HG03135 (cell line): ENCODE results near the gene AMZ1.

Experiments used
- ATAC-seq: cut with Tn5 transposase; IDR thresholded peaks from one replicate; pipeline ENCODE4 v1.9.1; 2021; ENCODE audit warnings: mild to moderate bottlenecking, moderate library complexity; ENCODE audit not compliant: unreplicated experiment

AMZ1 gene

GRCh38 chr7:2650451-2650850 is 37.6 kb upstream of the AMZ1 start:
- no peak for ATAC-seq

- no peak for ATAC-seq
Measured at GRCh38 chr7:2651336-2651735, 36.7 kb upstream of the AMZ1 start.

GRCh38 chr7:2651847-2652735 is 35.9 kb upstream of the AMZ1 start:
- ATAC-seq = no peak

- no peak for ATAC-seq
Measured at GRCh38 chr7:2652736-2653060, 35.3 kb upstream of the AMZ1 start.

GRCh38 chr7:2654059-2654458 is 33.9 kb upstream of the AMZ1 start:
- no peak for ATAC-seq

- no peak for ATAC-seq
Measured at GRCh38 chr7:2655870-2656614, 32.0 kb upstream of the AMZ1 start.

- ATAC-seq = no peak
Measured at GRCh38 chr7:2657208-2657607, 30.8 kb upstream of the AMZ1 start.

- ATAC-seq = no peak
Measured at GRCh38 chr7:2657920-2658671, 29.9 kb upstream of the AMZ1 start.

GRCh38 chr7:2658941-2659340 is 29.1 kb upstream of the AMZ1 start:
- ATAC-seq = no peak

- ATAC-seq = no peak
Measured at GRCh38 chr7:2659556-2660358, 28.2 kb upstream of the AMZ1 start.

- no peak for ATAC-seq
Measured at GRCh38 chr7:2660359-2661095, 27.5 kb upstream of the AMZ1 start.

- ATAC-seq = no peak
Measured at GRCh38 chr7:2661096-2661449, 26.9 kb upstream of the AMZ1 start.

GRCh38 chr7:2661602-2662272 is 26.3 kb upstream of the AMZ1 start:
- ATAC-seq = no peak

GRCh38 chr7:2662273-2663120 is 25.5 kb upstream of the AMZ1 start:
- ATAC-seq = no peak

- no peak for ATAC-seq
Measured at GRCh38 chr7:2663121-2663886, 24.7 kb upstream of the AMZ1 start.

GRCh38 chr7:2663960-2664359 is 24.0 kb upstream of the AMZ1 start:
- ATAC-seq = no peak

- no peak for ATAC-seq
Measured at GRCh38 chr7:2665359-2665791, 22.6 kb upstream of the AMZ1 start.

- ATAC-seq = no peak
Measured at GRCh38 chr7:2666155-2666554, 21.8 kb upstream of the AMZ1 start.
